Tongue (tissue), 2 donors: ENCODE results near the gene RANBP3. TPM values are rescaled to one million over a fixed set of nuclear protein-coding genes. Genes with fewer than 3 reads are reported as not detected.
"Not testable (repeated sequence)": the region's sequence is repeated elsewhere in the genome, so short reads cannot be mapped to it uniquely, and the experiment has no call there.

Source experiments
- DNase-seq: peaks from one replicate; pipeline ENCODE4 v3.0.0-alpha.2; 2015
- total RNA-seq: library from RNA; depleted of rRNA; stranded (reverse); fragments of >200 nt; gene quantifications from one replicate; pipeline ENCODE4 v1.2.3, GENCODE V29; 2014

Gene RANBP3
- total RNA-seq, 1 donor from 2014 or later, result 40.2 TPM

- DNase-seq, result no peak
These were observed 95.4 kb downstream of the RANBP3 start for GRCh38 chr19:5882421-5882968.

GRCh38 chr19:5881543-5882299 lies 96.2 kb downstream of the RANBP3 start:
- no peak for DNase-seq

GRCh38 chr19:5880604-5881078 lies 97.3 kb downstream of the RANBP3 start:
- peak; percentile 83 for DNase-seq

- no peak for DNase-seq
These were observed 97.7 kb downstream of the RANBP3 start for GRCh38 chr19:5880196-5880595.

- DNase-seq, result no peak
These were observed 100.1 kb downstream of the RANBP3 start for GRCh38 chr19:5877882-5878281.

GRCh38 chr19:5877427-5877826 lies 100.5 kb downstream of the RANBP3 start:
- no peak for DNase-seq

GRCh38 chr19:5874496-5874895 lies 103.4 kb downstream of the RANBP3 start:
- DNase-seq, result not testable (repeated sequence)

- DNase-seq, result no peak
These were observed 104.2 kb downstream of the RANBP3 start for GRCh38 chr19:5873617-5874199.

GRCh38 chr19:5870986-5871394 lies 107.0 kb downstream of the RANBP3 start:
- DNase-seq, result no peak

- DNase-seq, result no peak
These were observed 110.5 kb downstream of the RANBP3 start for GRCh38 chr19:5867201-5868136.

Other genes with a start within 250 kb of the RANBP3 start
- gene PRR22, start 193.4 kb downstream of the RANBP3 start, total RNA-seq, result not detected
- gene DUS3L, start 187.0 kb downstream of the RANBP3 start, total RNA-seq, result 27.1 TPM
- gene NRTN, start 173.1 kb downstream of the RANBP3 start, total RNA-seq, result not detected
- gene FUT6, start 138.4 kb downstream of the RANBP3 start, total RNA-seq, result 4.9 TPM
- 10.8 TPM for gene FUT3, start 126.7 kb downstream of the RANBP3 start, total RNA-seq
- gene FUT5, start 107.6 kb downstream of the RANBP3 start, total RNA-seq, result not detected
- gene NDUFA11, start 74.3 kb downstream of the RANBP3 start, total RNA-seq, result 139 TPM
- 5.1 TPM for gene VMAC, start 73.3 kb downstream of the RANBP3 start, total RNA-seq
- 7.6 TPM for gene CAPS, start 63.9 kb downstream of the RANBP3 start, total RNA-seq
- gene RFX2, start 132.4 kb upstream of the RANBP3 start, total RNA-seq, result 12.5 TPM
- gene ACSBG2, start 157.5 kb upstream of the RANBP3 start, total RNA-seq, result not detected